ENCODE measurements around the gene CDC42EP1. TPM values are rescaled to one million over a fixed set of nuclear protein-coding genes. Genes with fewer than 3 reads are reported as not detected.

The CDC42EP1 gene
- total and polyA plus RNA-seq, 8 donors = 30.8 to 84.3 (median 49.8) TPM

- intact Hi-C loops (cut with DNase I) = no loop called here
- Histone ChIP-seq H3K4me3 (no peak overlapping the region), H3K4me1 (peaks cover 0 to 4% of the 10 kb centered on the region in 2 donors), H3K27me3 (no peaks in the 10 kb centered on the region), H3K9me3 (no peaks in the 10 kb centered on the region), H3K27ac (no peak overlapping the region), H3K36me3 (peaks cover 0 to 77% of the 10 kb centered on the region in 2 donors)
- ATAC-seq (no peak), DNase-seq (no peak)
- no peak for TF ChIP-seq CTCF (IDR thresholded peaks at IDR 0.05)
Observed at GRCh38 chr22:37616201-37617083, 56.2 kb downstream of the CDC42EP1 start.

- Histone ChIP-seq H3K4me1 (no peaks in the 10 kb centered on the region), H3K27me3 (no peaks in the 10 kb centered on the region), H3K27ac (no peak overlapping the region), H3K4me3 (no peak overlapping the region), H3K36me3 (peaks cover 0 to 86% of the 10 kb centered on the region in 2 donors), H3K9me3 (no peaks in the 10 kb centered on the region)
- TF ChIP-seq CTCF (IDR thresholded peaks at IDR 0.05) = no peak
- intact Hi-C loops (cut with DNase I) = no loop called here
- ATAC-seq (no peak), DNase-seq (no peak)
Observed at GRCh38 chr22:37617431-37617830, 57.2 kb downstream of the CDC42EP1 start.

- Histone ChIP-seq H3K36me3 (peaks cover 0 to 94% of the 10 kb centered on the region in 2 donors), H3K4me1 (peaks cover 0 to 2% of the 10 kb centered on the region in 2 donors), H3K4me3 (no peak overlapping the region), H3K9me3 (no peaks in the 10 kb centered on the region), H3K27me3 (no peaks in the 10 kb centered on the region), H3K27ac (no peak overlapping the region)
- no peak for TF ChIP-seq CTCF (IDR thresholded peaks at IDR 0.05)
- intact Hi-C loops (cut with DNase I) = no loop called here
- ATAC-seq (no peak), DNase-seq (no peak)
Observed at GRCh38 chr22:37618072-37618656, 57.9 kb downstream of the CDC42EP1 start.

GRCh38 chr22:37618674-37619073 is 58.4 kb downstream of the CDC42EP1 start:
- DNase-seq (no peak), ATAC-seq (no peak)
- Histone ChIP-seq H3K9me3 (no peaks in the 10 kb centered on the region), H3K4me3 (no peak overlapping the region), H3K27me3 (no peaks in the 10 kb centered on the region), H3K36me3 (peaks cover 0 to 96% of the 10 kb centered on the region in 2 donors), H3K27ac (no peak overlapping the region), H3K4me1 (peaks cover 0 to 8% of the 10 kb centered on the region in 2 donors)
- intact Hi-C loops (cut with DNase I) = no loop called here
- TF ChIP-seq CTCF (IDR thresholded peaks at IDR 0.05) = no peak

Other genes starting within 250 kb of the CDC42EP1 start
- 1 to 10 TPM; 4.2 to 4.9 TPM for gene ELFN2, start 133.0 kb upstream of the CDC42EP1 start, total RNA-seq
- gene ELFN2, start 133.0 kb upstream of the CDC42EP1 start, polyA plus RNA-seq (ENCODE audit: insufficient read length in 6 of 6) = 1 to 10 TPM in 4 of 6 donors, under 1 TPM in 2; 0.70 to 2.5 (median 1.2) TPM
- 10 to 100 TPM; 24.4 to 46.4 TPM for gene MFNG, start 74.1 kb upstream of the CDC42EP1 start, total RNA-seq
- 10 to 100 TPM; 17.7 to 25.3 (median 21.7) TPM for gene MFNG, start 74.1 kb upstream of the CDC42EP1 start, polyA plus RNA-seq (ENCODE audit: insufficient read length in 6 of 6)
- gene CARD10, start 41.1 kb upstream of the CDC42EP1 start, total RNA-seq = 10 to 100 TPM; 10.3 to 13.6 TPM
- 10 to 100 TPM; 13.4 to 19.7 (median 17.0) TPM for gene CARD10, start 41.1 kb upstream of the CDC42EP1 start, polyA plus RNA-seq (ENCODE audit: insufficient read length in 6 of 6)
- gene LGALS2, start 19.6 kb downstream of the CDC42EP1 start, total RNA-seq = under 1 TPM in 1 of 2 donors, not detected in 1; 0.61 TPM
- gene LGALS2, start 19.6 kb downstream of the CDC42EP1 start, polyA plus RNA-seq (ENCODE audit: insufficient read length in 6 of 6) = 1 to 10 TPM; 1.2 to 2.6 (median 1.5) TPM
- 10 to 100 TPM; 53.0 to 64.3 TPM for gene GGA1, start 48.4 kb downstream of the CDC42EP1 start, total RNA-seq
- gene GGA1, start 48.4 kb downstream of the CDC42EP1 start, polyA plus RNA-seq (ENCODE audit: insufficient read length in 6 of 6) = 10 to 100 TPM; 49.6 to 71.2 (median 58.8) TPM
- 10 to 100 TPM; 14.0 to 40.7 TPM for gene SH3BP1, start 79.2 kb downstream of the CDC42EP1 start, total RNA-seq
- gene SH3BP1, start 79.2 kb downstream of the CDC42EP1 start, polyA plus RNA-seq (ENCODE audit: insufficient read length in 6 of 6) = 10 to 100 TPM; 23.4 to 31.5 (median 27.7) TPM
- gene PDXP, start 98.2 kb downstream of the CDC42EP1 start, total RNA-seq = 10 to 100 TPM in 1 of 2 donors, 1 to 10 TPM in 1; 8.3 to 10.1 TPM
- 10 to 100 TPM in 5 of 6 donors, 1 to 10 TPM in 1; 9.1 to 13.3 (median 11.8) TPM for gene PDXP, start 98.2 kb downstream of the CDC42EP1 start, polyA plus RNA-seq (ENCODE audit: insufficient read length in 6 of 6)
- 100 to 1,000 TPM; 826 to 851 TPM for gene LGALS1, start 115.2 kb downstream of the CDC42EP1 start, total RNA-seq
- 100 to 1,000 TPM; 575 to 923 (median 640) TPM for gene LGALS1, start 115.2 kb downstream of the CDC42EP1 start, polyA plus RNA-seq (ENCODE audit: insufficient read length in 6 of 6)
- gene NOL12, start 125.9 kb downstream of the CDC42EP1 start, total RNA-seq = 10 to 100 TPM; 16.2 to 26.3 TPM
- 10 to 100 TPM; 17.1 to 23.7 (median 20.3) TPM for gene NOL12, start 125.9 kb downstream of the CDC42EP1 start, polyA plus RNA-seq (ENCODE audit: insufficient read length in 6 of 6)
- gene TRIOBP, start 136.6 kb downstream of the CDC42EP1 start, total RNA-seq = 10 to 100 TPM; 70.9 to 84.9 TPM
- gene TRIOBP, start 136.6 kb downstream of the CDC42EP1 start, polyA plus RNA-seq (ENCODE audit: insufficient read length in 6 of 6) = 10 to 100 TPM; 57.4 to 80.8 (median 67.0) TPM
- 10 to 100 TPM; 12.6 to 16.7 TPM for gene GCAT, start 247.5 kb downstream of the CDC42EP1 start, total RNA-seq
- 10 to 100 TPM in 1 of 6 donors, 1 to 10 TPM in 5; 8.1 to 10.9 (median 8.9) TPM for gene GCAT, start 247.5 kb downstream of the CDC42EP1 start, polyA plus RNA-seq (ENCODE audit: insufficient read length in 6 of 6)

Data from left lung (tissue), 10 donors.